Esophagus muscularis mucosa (tissue), 3 donors: Measurements from ENCODE around the gene CXCL13.

Experiments
- CTCF ChIP-seq, 3 experiments: fragments of 200-600 bp in 2 of 3; fragments of 450-650 bp in 1 of 3; sonication (generic) in 2 of 3; IDR thresholded peaks; one replicate each; pipeline ENCODE4 v1.5.1; 2017 to 2019; ENCODE audit warnings: antibody characterized with exemption in 3 of 3, mild to moderate bottlenecking in 2 of 3, moderate library complexity in 1 of 3
- EP300 ChIP-seq: sonication (generic); formaldehyde crosslinking; IDR thresholded peaks from one replicate; pipeline ENCODE4 v1.6.1; 2017; ENCODE audit warnings: antibody characterized with exemption

GRCh38 chr4:77629885-77630284 lies 24.3 kb downstream of the CXCL13 start:
- TF ChIP-seq CTCF (IDR thresholded peaks at IDR 0.05) = no peak
- TF ChIP-seq EP300 = no peak
